Esophagus squamous epithelium (tissue), 4 donors: ENCODE data around the gene KCNH4.

Experiments used
- CTCF ChIP-seq, 6 experiments: fragments of 450-650 bp in 4 of 6; fragments of 200-600 bp in 2 of 6; sonication (generic) in 2 of 6; IDR thresholded peaks; one replicate each; pipeline ENCODE4 v1.5.1; 2016 to 2019; ENCODE audit warnings: antibody characterized with exemption in 6 of 6, mild to moderate bottlenecking in 4 of 6, moderate library complexity in 4 of 6
- POLR2A ChIP-seq, 4 donors: fragments of 450-650 bp; IDR thresholded peaks; one replicate each; pipeline ENCODE4 v1.6.1; 2017; ENCODE audit warnings: antibody characterized with exemption in 4 of 4, mild to moderate bottlenecking in 4 of 4, moderate library complexity in 3 of 4

GRCh38 chr17:42146911-42147607 is 33.9 kb downstream of the KCNH4 start:
- TF ChIP-seq POLR2A (IDR thresholded peaks at IDR 0.05), result no peak
- TF ChIP-seq CTCF (IDR thresholded peaks at IDR 0.05), result no peak
